GM21723 (cell line): ENCODE data around the gene SHFL.

Source experiments
- ATAC-seq: cut with Tn5 transposase; IDR thresholded peaks from one replicate; pipeline ENCODE4 v1.9.1; 2021; ENCODE audit warnings: mild to moderate bottlenecking, moderate library complexity; ENCODE audit not compliant: unreplicated experiment

The SHFL gene

GRCh38 chr19:10107817-10108367, 21.8 kb downstream of the SHFL start:
- no peak for ATAC-seq

DNA sequence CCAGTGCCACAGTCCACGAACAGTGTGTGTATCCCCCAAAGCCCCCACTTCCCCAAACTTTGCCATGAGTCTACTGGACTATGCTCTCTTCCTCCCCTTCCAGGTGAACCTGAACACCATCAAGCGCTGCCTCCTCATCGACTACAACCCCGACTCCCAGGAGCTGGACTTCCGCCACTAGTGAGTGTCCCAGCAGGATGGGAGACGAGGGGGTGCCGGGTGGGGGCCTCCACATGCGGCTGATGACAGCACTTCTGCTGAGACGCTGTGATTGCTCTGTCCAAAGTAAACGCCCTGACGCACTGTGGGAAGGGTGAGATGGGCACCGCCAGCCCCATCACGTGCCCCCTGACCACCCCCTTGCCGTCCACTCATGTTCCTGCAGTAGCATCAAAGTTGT, 23.4 kb downstream of the SHFL start:
- ATAC-seq = no peak

- ATAC-seq = no peak
Observed at GRCh38 chr19:10110076-10110971, 24.2 kb downstream of the SHFL start.

- ATAC-seq = no peak
Observed at GRCh38 chr19:10110972-10111317, 24.8 kb downstream of the SHFL start.

DNA sequence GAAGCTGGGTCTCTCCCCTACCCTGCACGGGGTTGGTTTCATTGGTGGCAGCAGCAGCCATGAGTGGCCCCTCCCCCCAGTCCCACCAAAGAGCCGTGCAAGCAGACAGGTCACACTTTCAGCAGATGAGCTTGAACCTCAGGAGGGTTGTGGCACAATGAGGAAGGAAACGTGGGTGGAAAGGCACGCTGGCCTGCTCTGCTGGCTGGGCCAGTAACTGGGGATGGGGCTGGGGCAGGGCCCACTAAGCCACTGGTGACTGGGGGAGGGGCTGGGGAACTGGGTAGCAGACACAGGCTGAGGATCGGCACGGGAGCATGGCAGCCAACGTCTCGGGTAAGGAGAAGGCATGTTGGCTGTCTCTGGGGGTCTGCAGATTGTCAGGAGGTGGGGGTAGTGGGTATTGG, 25.3 kb downstream of the SHFL start, which contains the start of gene P2RY11:
P2RY11 (plus strand) TSS at position 289 of the 407 bp plus-strand sequence; CDS start at position 318, 29 bp downstream.
- no peak for ATAC-seq

DNA sequence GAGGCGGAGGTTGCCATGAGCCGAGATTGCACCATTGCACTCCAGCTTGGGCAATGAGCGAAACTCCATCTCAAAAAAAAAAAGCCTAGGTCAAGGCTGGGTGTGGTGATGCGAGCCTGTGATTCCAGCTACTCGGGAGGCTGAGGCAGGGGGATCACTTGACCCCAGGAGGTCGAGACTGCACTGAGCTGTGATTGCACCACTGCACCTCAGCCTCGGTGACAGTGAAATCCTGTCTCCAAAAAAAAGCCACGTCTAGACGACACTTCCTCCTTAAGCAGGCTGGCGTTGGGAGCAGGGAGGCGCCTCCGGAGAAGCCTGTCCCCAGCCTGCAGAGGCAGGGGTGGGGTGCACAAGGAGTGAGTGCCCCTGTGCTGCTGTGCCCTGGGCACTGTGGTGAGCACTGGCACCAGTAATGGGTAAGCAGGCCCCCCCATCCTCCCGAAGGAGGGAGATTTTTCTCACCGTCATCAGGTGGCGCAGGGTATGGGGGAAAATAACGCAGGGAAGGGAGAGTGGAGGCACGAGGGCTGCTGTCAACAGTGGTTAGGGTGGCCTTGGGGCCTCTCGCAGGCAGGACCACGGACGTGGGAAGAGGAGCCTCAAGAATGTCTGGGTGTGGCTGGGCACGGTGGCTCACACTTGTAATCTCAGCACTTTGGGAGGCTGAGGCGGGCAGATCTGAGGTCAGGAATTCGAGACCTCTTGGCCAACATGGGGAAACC, 26.1 kb downstream of the SHFL start:
- no peak for ATAC-seq

GRCh38 chr19:10112895-10113591, 26.9 kb downstream of the SHFL start:
- ATAC-seq = no peak

- ATAC-seq = no peak
Observed at GRCh38 chr19:10113592-10113963, 27.5 kb downstream of the SHFL start.

DNA sequence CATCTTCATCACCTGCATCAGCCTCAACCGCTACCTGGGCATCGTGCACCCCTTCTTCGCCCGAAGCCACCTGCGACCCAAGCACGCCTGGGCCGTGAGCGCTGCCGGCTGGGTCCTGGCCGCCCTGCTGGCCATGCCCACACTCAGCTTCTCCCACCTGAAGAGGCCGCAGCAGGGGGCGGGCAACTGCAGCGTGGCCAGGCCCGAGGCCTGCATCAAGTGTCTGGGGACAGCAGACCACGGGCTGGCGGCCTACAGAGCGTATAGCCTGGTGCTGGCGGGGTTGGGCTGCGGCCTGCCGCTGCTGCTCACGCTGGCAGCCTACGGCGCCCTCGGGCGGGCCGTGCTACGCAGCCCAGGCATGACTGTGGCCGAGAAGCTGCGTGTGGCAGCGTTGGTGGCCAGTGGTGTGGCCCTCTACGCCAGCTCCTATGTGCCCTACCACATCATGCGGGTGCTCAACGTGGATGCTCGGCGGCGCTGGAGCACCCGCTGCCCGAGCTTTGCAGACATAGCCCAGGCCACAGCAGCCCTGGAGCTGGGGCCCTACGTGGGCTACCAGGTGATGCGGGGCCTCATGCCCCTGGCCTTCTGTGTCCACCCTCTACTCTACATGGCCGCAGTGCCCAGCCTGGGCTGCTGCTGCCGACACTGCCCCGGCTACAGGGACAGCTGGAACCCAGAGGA, 28.0 kb downstream of the SHFL start:
- no peak for ATAC-seq

GRCh38 chr19:10114651-10115391, 28.7 kb downstream of the SHFL start:
- ATAC-seq = no peak

GRCh38 chr19:10115392-10116084, 29.4 kb downstream of the SHFL start:
- ATAC-seq = no peak

GRCh38 chr19:10116085-10116865, 30.2 kb downstream of the SHFL start:
- no peak for ATAC-seq

- no peak for ATAC-seq
Observed at GRCh38 chr19:10116866-10117616, 30.9 kb downstream of the SHFL start.

DNA sequence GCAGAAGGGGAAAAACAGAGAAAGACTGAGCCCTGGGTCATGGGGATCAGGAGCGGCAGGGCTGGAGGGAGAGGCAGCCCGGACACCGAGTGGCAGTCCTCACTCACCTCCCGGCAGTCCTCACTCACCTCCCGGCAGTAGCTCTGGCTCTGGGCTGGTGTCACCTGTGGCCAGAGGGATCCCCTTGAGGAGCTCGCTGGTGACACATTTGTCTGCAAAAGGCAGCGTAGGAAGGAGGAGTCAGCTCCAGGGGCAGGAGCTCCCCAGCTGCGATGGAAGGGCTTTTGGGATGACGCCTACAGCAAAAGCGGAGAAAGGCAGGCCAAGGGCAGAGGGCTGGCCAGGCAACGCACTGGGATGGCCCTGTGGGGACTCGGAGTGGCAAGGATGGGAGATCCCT, 32.8 kb downstream of the SHFL start:
- no peak for ATAC-seq

- no peak for ATAC-seq
Observed at GRCh38 chr19:10120538-10121189, 34.5 kb downstream of the SHFL start.

DNA sequence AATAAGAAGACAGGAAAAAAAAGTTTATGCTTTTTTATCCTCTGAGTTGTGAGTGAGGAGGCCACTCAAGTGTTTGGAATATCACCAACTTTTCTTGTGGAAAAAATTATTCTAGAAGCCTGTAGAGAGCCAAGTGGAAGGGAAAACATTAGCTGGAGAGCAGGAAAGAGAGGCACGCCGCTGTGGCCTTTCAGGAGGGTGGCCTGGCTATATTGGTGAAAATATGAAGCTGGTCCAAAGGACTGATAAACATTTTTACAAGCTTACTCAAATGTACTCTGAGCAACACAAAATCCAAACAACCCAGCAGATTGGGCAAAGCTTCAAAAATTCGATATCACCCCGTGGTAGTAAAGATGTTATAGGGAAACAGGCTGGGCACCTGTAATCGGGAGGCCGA, 35.9 kb downstream of the SHFL start:
- no peak for ATAC-seq

DNA sequence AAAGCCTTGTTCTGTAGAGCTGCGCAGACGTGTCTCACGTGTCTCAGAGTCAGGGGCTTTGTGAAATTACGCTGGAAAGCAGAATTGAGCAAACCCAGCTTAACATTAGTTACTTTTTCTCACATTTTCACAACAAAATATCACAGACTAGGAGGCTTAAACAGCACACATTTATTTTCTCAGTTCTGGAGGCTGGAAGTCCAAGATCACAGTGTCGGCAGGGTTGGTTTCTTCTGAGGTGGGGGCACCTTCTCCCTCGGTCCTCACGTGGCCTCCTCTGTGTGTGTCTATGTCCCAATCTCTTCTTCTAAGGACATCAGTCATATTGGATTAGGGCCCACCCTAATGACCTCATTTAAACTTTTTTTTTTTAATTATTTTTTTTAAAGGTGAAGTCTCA, 38.3 kb downstream of the SHFL start:
- no peak for ATAC-seq
